Neutrophil (primary cell): ENCODE data around the gene PLXNA2.

Source experiments
- H3K27ac ChIP-seq: fragments of 200-600 bp; sonication (generic); 2 replicates; pipeline ENCODE4 v1.5.1; 2016; ENCODE audit warnings: mild to moderate bottlenecking, moderate library complexity
- H3K27me3 ChIP-seq: fragments of 200-600 bp; sonication (generic); 2 replicates; pipeline ENCODE4 v1.6.0; 2016; ENCODE audit warnings: mild to moderate bottlenecking
- H3K36me3 ChIP-seq: fragments of 200-600 bp; sonication (generic); 2 replicates; pipeline ENCODE4 v1.5.1; 2017
- H3K4me1 ChIP-seq, 2 experiments: fragments of 200-600 bp in 1 of 2; sonication (generic) in 1 of 2; 1 replicate in 1 of 2; 2 replicates in 1 of 2; pipeline versions ENCODE4 v1.5.1 to v1.6.1; 2013 to 2016; ENCODE audit warnings: low read depth in 1 of 2, low read length in 1 of 2, mild to moderate bottlenecking in 1 of 2, moderate library complexity in 1 of 2; ENCODE audit not compliant: control insufficient read depth in 1 of 2, insufficient read depth in 1 of 2
- H3K4me3 ChIP-seq, 2 experiments: fragments of 200-600 bp in 1 of 2; sonication (generic) in 1 of 2; 1 replicate in 1 of 2; 2 replicates in 1 of 2; pipeline ENCODE4 v1.5.1; 2013 to 2016; ENCODE audit warnings: low read depth in 1 of 2, low read length in 1 of 2, mild to moderate bottlenecking in 1 of 2, moderate library complexity in 1 of 2
- H3K9me3 ChIP-seq: fragments of 200-600 bp; sonication (generic); 2 replicates; pipeline ENCODE4 v1.5.1; 2016
- TF ChIP-seq, protein P1 (sequence below): fragments of 200-600 bp; sonication (generic); IDR thresholded peaks from 2 replicates; pipeline ENCODE4 v1.5.1; 2016; ENCODE audit warnings: antibody characterized with exemption

The PLXNA2 gene

DNA sequence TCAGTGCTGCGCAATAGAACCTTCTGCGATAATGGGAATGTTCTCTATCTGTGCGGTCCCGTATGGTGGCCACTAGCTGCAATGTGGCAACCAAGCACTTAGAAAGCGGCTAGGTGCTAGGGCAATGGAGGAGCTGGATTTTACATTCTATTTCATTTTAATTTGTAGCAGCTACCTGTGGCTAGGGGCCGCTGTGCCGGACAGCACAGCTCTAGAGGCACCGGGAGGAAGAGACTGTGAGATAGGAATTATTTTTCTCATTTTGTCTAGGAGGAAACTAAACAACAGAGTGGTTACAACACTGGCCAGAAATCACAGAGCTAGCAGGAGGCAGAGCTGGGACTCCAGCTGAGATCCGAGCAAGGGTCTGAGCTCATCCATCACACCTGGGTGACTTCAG is 202.7 kb downstream of the PLXNA2 start:
- Histone ChIP-seq H3K4me3 (no peak overlapping the region), H3K27ac (no peak overlapping the region), H3K36me3 (no peaks in the 10 kb centered on the region), H3K27me3 (no peaks in the 10 kb centered on the region), H3K4me1 (no peaks in the 10 kb centered on the region), H3K9me3 (no peaks in the 10 kb centered on the region)
- TF ChIP-seq, protein P1, sequence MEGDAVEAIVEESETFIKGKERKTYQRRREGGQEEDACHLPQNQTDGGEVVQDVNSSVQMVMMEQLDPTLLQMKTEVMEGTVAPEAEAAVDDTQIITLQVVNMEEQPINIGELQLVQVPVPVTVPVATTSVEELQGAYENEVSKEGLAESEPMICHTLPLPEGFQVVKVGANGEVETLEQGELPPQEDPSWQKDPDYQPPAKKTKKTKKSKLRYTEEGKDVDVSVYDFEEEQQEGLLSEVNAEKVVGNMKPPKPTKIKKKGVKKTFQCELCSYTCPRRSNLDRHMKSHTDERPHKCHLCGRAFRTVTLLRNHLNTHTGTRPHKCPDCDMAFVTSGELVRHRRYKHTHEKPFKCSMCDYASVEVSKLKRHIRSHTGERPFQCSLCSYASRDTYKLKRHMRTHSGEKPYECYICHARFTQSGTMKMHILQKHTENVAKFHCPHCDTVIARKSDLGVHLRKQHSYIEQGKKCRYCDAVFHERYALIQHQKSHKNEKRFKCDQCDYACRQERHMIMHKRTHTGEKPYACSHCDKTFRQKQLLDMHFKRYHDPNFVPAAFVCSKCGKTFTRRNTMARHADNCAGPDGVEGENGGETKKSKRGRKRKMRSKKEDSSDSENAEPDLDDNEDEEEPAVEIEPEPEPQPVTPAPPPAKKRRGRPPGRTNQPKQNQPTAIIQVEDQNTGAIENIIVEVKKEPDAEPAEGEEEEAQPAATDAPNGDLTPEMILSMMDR, result no peak

DNA sequence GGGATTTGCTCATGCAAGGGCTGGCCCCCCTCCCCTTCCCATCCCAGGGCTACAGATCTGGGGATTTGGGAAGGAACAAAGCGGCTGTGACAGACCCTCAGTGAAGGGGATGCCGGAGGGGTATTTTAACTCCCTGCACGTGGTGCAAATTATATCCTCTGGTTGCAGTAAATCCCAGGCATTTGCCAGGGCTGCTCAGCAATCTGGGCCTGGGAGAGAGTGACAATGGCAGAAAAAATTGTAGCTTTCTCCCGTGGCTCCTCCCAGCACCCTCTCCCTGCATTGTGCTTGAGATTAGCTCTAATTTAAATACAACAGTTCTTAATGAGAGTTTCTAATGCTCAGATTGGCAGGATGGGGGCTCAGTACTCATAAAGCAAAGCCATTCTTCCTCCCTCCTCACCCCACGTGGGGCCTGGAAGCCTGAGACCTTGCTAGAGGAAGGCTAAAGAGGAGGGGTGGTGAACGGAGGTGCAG is 203.3 kb downstream of the PLXNA2 start:
- no peak overlapping the region for H3K27ac ChIP-seq
- H3K4me3 ChIP-seq, result no peak overlapping the region
- H3K4me1 ChIP-seq, result no peaks in the 10 kb centered on the region
- H3K36me3 ChIP-seq, result no peaks in the 10 kb centered on the region
- peaks cover 6% of the 10 kb centered on the region for H3K27me3 ChIP-seq
- H3K9me3 ChIP-seq, result no peaks in the 10 kb centered on the region
- TF ChIP-seq, protein P1, result no peak

DNA sequence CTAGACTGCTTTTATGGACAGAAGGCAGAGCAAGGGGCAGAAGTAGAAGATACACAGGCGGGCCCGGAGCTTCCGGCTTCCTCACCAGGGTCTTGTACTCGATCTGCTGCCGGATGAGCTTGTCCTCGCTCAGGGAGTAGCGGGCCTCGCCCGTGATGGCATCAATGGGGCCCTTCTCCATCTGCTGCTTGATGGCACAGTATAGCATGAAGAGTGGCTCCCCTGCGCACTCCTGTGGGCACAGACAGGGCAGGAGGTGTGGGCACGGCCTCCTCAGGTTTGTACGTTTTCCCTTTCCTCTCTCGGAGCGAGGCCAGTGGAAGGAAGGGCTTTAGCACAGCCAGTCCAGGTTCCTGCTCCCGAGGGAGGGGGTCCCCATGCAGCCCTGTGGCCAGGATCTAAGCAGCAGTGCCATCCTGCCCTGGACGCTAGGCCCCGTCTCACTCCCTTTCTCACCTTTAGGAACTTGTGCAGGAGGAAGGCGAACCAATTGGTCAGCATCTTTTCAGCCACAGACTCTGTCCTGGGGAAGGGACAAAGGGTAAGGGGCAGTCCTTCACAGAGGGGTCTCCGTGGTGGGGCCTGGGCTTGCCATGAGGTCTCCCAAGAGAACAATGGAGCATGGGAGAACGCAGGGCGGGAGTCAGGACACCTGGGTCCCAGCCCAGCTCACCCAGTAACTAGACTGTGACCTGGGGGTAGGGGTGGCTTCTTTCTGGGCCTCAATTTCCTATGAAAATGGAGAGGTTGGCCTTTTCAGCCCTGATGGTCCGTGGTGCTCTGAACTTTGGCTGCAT is 204.4 kb downstream of the PLXNA2 start:
- Histone ChIP-seq H3K4me3 (no peak overlapping the region), H3K9me3 (no peaks in the 10 kb centered on the region), H3K4me1 (no peaks in the 10 kb centered on the region), H3K27me3 (peaks cover 16% of the 10 kb centered on the region), H3K36me3 (no peaks in the 10 kb centered on the region), H3K27ac (no peak overlapping the region)
- TF ChIP-seq, protein P1, result no peak

DNA sequence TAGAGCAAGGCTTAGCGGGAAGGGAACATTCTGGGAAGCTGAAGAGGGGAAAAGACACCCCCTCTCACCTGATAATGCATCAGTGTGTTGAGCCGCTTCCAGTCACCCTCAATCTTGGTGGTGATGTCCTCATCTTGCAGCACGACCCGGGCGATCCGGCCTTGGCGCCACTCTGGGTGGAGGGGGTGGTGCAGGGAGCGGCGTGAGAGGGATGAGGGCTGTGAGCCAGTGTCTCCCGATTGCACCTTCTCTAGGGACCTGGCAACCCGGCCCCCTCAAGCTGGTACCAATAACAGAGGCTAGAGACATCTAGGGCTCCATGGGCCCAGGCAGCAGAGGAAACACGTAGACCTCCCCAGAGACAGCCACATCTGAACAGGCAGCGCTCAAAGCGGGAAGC is 205.9 kb downstream of the PLXNA2 start:
- H3K36me3 ChIP-seq, result no peaks in the 10 kb centered on the region
- TF ChIP-seq, protein P1, result no peak

DNA sequence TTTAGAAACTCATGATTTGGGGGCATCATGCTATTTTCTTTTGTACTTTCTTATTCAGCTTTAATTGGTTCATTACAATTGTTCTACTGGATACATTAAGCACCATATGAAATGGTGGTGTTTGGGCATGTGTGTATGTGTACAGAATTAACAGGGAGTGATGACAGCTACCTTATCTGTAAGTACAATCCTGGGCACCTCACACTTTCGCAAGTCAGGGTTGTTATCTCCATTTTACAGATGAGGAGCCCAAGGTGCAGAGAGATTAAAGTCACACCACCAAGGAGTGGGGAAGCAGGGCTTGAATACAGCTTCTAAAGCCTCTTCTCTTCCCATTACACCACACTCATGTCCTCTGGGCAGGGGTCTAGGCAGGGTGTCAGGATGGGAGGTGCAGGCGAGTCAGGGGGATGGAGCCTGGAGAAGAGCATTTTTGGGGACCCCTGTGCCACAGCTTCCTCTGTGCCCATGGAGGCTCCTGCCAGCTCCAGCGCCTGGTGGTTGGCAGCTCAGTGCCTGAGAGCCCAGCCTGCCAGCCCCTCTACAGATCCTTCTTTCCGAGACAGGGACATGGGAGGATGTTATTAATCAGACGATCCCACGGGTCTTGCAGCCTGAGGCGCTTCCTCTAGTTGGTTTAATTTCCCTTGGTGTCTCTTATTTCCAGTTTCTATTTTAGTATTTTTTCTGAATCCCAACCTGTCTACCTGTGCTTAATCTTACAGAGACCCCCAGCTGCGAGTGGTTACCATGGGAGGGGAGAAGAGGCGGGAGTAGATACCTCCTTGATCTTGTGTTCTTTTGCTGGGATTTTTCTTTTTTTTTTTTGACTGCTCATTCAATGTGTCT is 207.0 kb downstream of the PLXNA2 start:
- Histone ChIP-seq H3K4me3 (no peak overlapping the region), H3K4me1 (no peaks in the 10 kb centered on the region), H3K27me3 (peaks cover 16% of the 10 kb centered on the region), H3K27ac (no peak overlapping the region), H3K9me3 (no peaks in the 10 kb centered on the region), H3K36me3 (no peaks in the 10 kb centered on the region)
- TF ChIP-seq, protein P1, result no peak

More for the DNA sequence above, 205.9 kb downstream of the PLXNA2 start:
- Histone ChIP-seq H3K4me1 (no peaks in the 10 kb centered on the region), H3K4me3 (no peak overlapping the region), H3K9me3 (no peaks in the 10 kb centered on the region), H3K27ac (no peak overlapping the region), H3K27me3 (peaks cover 16% of the 10 kb centered on the region)
